ENCODE data around the gene RAD50. TPM values are rescaled to one million over a fixed set of nuclear protein-coding genes. Genes with fewer than 3 reads are reported as not detected.

RAD50 gene
- 15.3 and 22.3 TPM in 2 replicates for total RNA-seq

DNA sequence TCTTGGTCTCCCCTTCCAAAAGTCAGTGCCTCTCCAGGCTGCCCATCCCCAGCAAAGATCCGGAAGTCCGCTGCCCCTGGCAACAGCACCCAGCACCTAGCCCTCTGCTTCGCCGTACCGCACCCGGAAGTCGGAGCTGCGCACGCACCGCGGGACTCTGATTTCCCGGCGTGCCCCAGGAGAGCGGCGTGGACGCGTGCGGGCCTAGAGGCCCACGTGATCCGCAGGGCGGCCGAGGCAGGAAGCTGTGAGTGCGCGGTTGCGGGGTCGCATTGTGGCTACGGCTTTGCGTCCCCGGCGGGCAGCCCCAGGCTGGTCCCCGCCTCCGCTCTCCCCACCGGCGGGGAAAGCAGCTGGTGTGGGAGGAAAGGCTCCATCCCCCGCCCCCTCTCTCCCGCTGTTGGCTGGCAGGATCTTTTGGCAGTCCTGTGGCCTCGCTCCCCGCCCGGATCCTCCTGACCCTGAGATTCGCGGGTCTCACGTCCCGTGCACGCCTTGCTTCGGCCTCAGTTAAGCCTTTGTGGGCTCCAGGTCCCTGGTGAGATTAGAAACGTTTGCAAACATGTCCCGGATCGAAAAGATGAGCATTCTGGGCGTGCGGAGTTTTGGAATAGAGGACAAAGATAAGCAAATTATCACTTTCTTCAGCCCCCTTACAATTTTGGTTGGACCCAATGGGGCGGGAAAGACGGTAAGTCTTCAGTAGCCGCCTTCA, at the start of gene RAD50:
RAD50 (plus strand) TSS at position 215 of the 715 bp plus-strand sequence; CDS start at position 563, 348 bp downstream.

DNA sequence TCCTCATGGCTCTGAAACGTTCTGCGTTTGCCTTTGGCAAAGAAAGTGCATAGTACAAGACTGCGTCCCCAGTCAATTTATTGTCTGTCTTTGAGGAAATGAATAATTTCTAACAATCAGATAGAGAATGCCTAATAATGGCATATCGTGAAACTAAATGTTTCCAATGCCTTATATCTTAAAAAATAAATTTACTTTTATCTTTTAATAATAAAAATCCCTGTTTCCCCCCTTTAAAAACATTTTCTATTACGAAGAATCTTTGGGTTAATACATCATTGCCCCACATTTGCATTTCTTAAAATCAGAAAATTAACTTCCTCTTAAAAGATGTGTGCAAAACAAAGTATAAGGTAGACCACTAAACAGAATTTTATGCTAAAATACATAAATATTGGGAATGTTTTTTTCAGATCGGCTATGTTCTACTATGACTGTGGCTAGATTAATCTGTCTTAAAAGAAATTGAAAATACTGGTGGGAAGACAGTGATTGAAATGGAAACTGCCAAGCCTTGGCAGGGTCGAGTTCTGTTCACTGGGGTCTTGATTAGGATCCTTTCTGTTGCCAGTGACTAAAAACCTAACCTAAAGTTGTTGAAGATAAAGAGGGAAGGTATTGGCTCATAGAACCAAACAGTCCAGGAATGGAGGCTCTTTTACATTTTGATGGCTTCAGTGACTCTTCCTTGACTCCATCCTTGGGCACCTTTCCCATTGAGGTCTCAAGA, 13.1 kb upstream of the RAD50 start, which contains the start of gene IL5:
IL5 (minus strand) TSS at position 51 of the 730 bp plus-strand sequence; CDS start at position 7, 44 bp downstream.

DNA sequence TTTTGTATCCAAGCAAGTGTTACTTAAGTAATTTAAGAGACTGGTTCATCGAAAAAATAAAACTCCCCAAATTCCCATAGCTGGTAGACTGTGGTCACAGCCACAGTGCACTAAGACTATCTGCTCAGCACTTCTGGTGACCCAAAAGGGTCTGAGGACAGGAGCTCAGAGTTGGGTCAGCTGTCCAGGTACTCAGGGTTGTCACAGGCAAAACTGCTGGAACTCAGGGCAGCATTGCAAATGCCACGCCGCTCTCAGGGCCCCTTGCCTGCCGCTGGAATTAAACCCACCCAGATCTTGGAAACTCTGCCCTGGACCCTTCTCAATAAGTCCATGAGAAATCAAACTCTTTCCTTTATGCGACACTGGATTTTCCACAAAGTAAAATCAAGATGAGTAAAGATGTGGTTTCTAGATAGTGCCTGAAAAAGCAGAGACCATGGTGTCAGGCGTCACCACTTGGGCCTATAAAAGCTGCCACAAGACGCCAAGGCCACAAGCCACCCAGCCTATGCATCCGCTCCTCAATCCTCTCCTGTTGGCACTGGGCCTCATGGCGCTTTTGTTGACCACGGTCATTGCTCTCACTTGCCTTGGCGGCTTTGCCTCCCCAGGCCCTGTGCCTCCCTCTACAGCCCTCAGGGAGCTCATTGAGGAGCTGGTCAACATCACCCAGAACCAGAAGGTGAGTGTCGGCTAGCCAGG, 101.1 kb downstream of the RAD50 start, which contains the start of gene IL13:
IL13 (plus strand) TSS at position 498 of the 705 bp plus-strand sequence; CDS start at position 512, 14 bp downstream.

DNA sequence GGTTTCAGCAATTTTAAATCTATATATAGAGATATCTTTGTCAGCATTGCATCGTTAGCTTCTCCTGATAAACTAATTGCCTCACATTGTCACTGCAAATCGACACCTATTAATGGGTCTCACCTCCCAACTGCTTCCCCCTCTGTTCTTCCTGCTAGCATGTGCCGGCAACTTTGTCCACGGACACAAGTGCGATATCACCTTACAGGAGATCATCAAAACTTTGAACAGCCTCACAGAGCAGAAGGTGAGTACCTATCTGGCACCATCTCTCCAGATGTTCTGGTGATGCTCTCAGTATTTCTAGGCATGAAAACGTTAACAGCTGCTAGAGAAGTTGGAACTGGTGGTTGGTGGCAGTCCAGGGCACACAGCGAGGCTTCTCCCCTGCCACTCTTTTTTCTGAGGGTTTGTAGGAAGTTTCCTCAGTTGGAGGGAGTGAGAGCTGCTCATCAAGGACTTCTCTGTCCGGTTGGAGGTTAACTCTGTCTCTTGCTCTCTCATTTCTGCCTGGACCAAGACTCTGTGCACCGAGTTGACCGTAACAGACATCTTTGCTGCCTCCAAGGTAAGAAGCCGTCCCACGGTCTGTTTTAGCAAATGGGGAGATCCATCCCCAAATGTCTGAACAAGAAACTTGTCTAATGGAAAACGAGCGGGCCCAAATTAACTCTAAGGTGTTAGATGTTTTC, 117.3 kb downstream of the RAD50 start, which contains the start of gene IL4:
IL4 (plus strand) TSS at position 51 of the 692 bp plus-strand sequence; CDS start at position 113, 62 bp downstream.

Other genes starting within 250 kb of the RAD50 start
- 6.3 and 10.1 TPM in 2 replicates for gene SLC22A5, start 187.3 kb upstream of the RAD50 start, total RNA-seq
- 13.1 and 13.8 TPM in 2 replicates for gene IRF1, start 66.2 kb upstream of the RAD50 start, total RNA-seq
- not detected in 2 replicates for gene IL5, start 13.5 kb upstream of the RAD50 start, total RNA-seq
- gene IL13, start 101.2 kb downstream of the RAD50 start, total RNA-seq, result not detected in 2 replicates
- gene IL4, start 117.0 kb downstream of the RAD50 start, total RNA-seq, result not detected in 2 replicates
- gene KIF3A, start 180.6 kb downstream of the RAD50 start, total RNA-seq, result 6.0 and 6.6 TPM in 2 replicates
- gene CCNI2, start 190.4 kb downstream of the RAD50 start, total RNA-seq, result 0.16 and 0.30 TPM in 2 replicates
- gene SEPTIN8, start 220.3 kb downstream of the RAD50 start, total RNA-seq, result 29.7 and 32.7 TPM in 2 replicates

Measured in hair follicular keratinocyte (primary cell).